GM23248 (cell line): ENCODE measurements around the gene RBM5. TPM values are rescaled to one million over a fixed set of nuclear protein-coding genes. Genes with fewer than 3 reads are reported as not detected.

Experiments used
- DNase-seq: peaks from one replicate; pipeline ENCODE4 v3.0.0-alpha.2; 2015
- H2AFZ ChIP-seq: fragments of 200-600 bp; sonication (generic); 2 replicates; pipeline ENCODE4 v1.6.1; 2016; ENCODE audit warnings: antibody characterized with exemption
- H3F3A ChIP-seq: fragments of 200-600 bp; sonication (generic); 2 replicates; pipeline ENCODE4 v1.6.1; 2016; ENCODE audit warnings: mild to moderate bottlenecking, antibody characterized with exemption, mixed run types; ENCODE audit not compliant: insufficient read depth
- H3K27ac ChIP-seq: fragments of 200-600 bp; sonication (generic); 2 replicates; pipeline ENCODE4 v1.5.1; 2016; ENCODE audit warnings: mild to moderate bottlenecking
- H3K27me3 ChIP-seq: fragments of 200-600 bp; sonication (generic); replicated peaks from 2 replicates; pipeline ENCODE4 v1.6.1; 2016; ENCODE audit warnings: mild to moderate bottlenecking; ENCODE audit not compliant: insufficient read depth
- H3K36me3 ChIP-seq: fragments of 200-600 bp; sonication (generic); 2 replicates; pipeline ENCODE4 v1.6.1; 2016; ENCODE audit warnings: low read depth, mild to moderate bottlenecking
- H3K4me1 ChIP-seq: fragments of 200-600 bp; sonication (generic); 2 replicates; pipeline ENCODE4 v1.6.1; 2016; ENCODE audit warnings: mild to moderate bottlenecking; ENCODE audit not compliant: insufficient read depth
- H3K4me2 ChIP-seq: fragments of 200-600 bp; sonication (generic); one replicate; pipeline ENCODE4 v1.6.1; 2016; ENCODE audit warnings: mild to moderate bottlenecking; ENCODE audit not compliant: unreplicated experiment
- H3K4me3 ChIP-seq: fragments of 200-600 bp; sonication (generic); 2 replicates; pipeline ENCODE4 v1.5.1; 2016; ENCODE audit warnings: mild to moderate bottlenecking
- H3K79me2 ChIP-seq: fragments of 200-600 bp; sonication (generic); 2 replicates; pipeline ENCODE4 v1.6.1; 2016; ENCODE audit warnings: mild to moderate bottlenecking; ENCODE audit not compliant: insufficient read depth
- H3K9ac ChIP-seq: fragments of 200-600 bp; sonication (generic); 2 replicates; pipeline ENCODE4 v1.6.1; 2016; ENCODE audit warnings: mild to moderate bottlenecking
- H3K9me2 ChIP-seq: fragments of 200-600 bp; sonication (generic); 2 replicates; pipeline ENCODE4 v1.6.1; 2016; ENCODE audit warnings: mixed run types, mild to moderate bottlenecking, moderate library complexity; ENCODE audit not compliant: insufficient read depth
- H3K9me3 ChIP-seq: fragments of 200-600 bp; sonication (generic); one replicate; pipeline ENCODE4 v1.6.1; 2017; ENCODE audit warnings: low read depth
- H4K20me1 ChIP-seq: fragments of 200-600 bp; sonication (generic); 2 replicates; pipeline ENCODE4 v1.6.0; 2016; ENCODE audit not compliant: insufficient read depth
- EZH2 ChIP-seq: fragments of 200-600 bp; sonication (generic); IDR thresholded peaks from 2 replicates; pipeline ENCODE4 v1.6.1; 2018; ENCODE audit warnings: antibody characterized with exemption, mild to moderate bottlenecking; ENCODE audit not compliant: insufficient read depth, poor library complexity, severe bottlenecking
- EZH2phosphoT487 ChIP-seq: fragments of 200-600 bp; sonication (generic); IDR thresholded peaks from 2 replicates; pipeline ENCODE4 v1.6.1; 2018; ENCODE audit warnings: antibody characterized with exemption, moderate library complexity, mild to moderate bottlenecking, low read depth; ENCODE audit not compliant: insufficient read depth
- WGBS, 2 experiments: methylation state at CpG; one replicate each; pipeline ENCODE4 v1.1.6; 2015 to 2017; ENCODE audit warnings: low lambda C conversion rate in 2 of 2, low coverage in 1 of 2; ENCODE audit errors: missing lambda C conversion rate in 2 of 2; 5-methylcytosine and 5-hydroxymethylcytosine counted together
- in situ Hi-C: fragments of 300-500 bp; cut with MboI; formaldehyde crosslinking; loops from 2 replicates; pipeline ENCODE4 v1.15.0; 2020
- polyA plus RNA-seq: library from polyadenylated mRNA; unstranded; fragments of >200 nt; fragmentation: Nextera tagmentation; extraction: Ambion mirVana; gene quantifications from 2 replicates; pipeline ENCODE4 v1.2.1, GENCODE V29; 2016
- total RNA-seq: library from RNA; depleted of rRNA; stranded (reverse); fragments of >200 nt; shearing (Covaris generic); gene quantifications from 2 replicates; pipeline ENCODE4 v1.2.3, GENCODE V29; 2014

The RBM5 gene
- total and polyA plus RNA-seq, 2 experiments from 2014 or later = 55.0 to 86.1 TPM

- peaks cover 20% of the 10 kb centered on the region for H3F3A ChIP-seq
- no peaks in the 10 kb centered on the region for H3K9me2 ChIP-seq
- H2AFZ ChIP-seq = peak overlapping the region; percentile 99
- H3K4me3 ChIP-seq = peak overlapping the region; percentile 95
- H3K27me3 ChIP-seq = no peaks in the 10 kb centered on the region
- in situ Hi-C loops = no loop called here
- H3K4me2 ChIP-seq = peak overlapping the region; percentile 86
- peak overlapping the region; percentile 89 for H3K27ac ChIP-seq
- peaks cover 5% of the 10 kb centered on the region for H4K20me1 ChIP-seq
- DNase-seq = peak; percentile 74
- WGBS, 2 experiments = 0 to 1% methylated on average over 16 of the region's 16 CpGs
- H3K9me3 ChIP-seq = no peaks in the 10 kb centered on the region
- H3K79me2 ChIP-seq = peaks cover 62% of the 10 kb centered on the region
- H3K9ac ChIP-seq = peak overlapping the region; percentile 99
- H3K4me1 ChIP-seq = peaks cover 15% of the 10 kb centered on the region
- TF ChIP-seq EZH2 = no peak
- no peak for TF ChIP-seq EZH2phosphoT487
- H3K36me3 ChIP-seq = peaks cover 41% of the 10 kb centered on the region
Measured at GRCh38 chr3:50089609-50089945, 858 bp downstream of the RBM5 start.

- Histone ChIP-seq H3K36me3 (peaks cover 55% of the 10 kb centered on the region), H3K27me3 (no peaks in the 10 kb centered on the region)
Measured at GRCh38 chr3:50090984-50091383, 2.3 kb downstream of the RBM5 start.

GRCh38 chr3:50095352-50095998 is 6.8 kb downstream of the RBM5 start:
- Histone ChIP-seq H4K20me1 (peaks cover under 1% of the 10 kb centered on the region), H3K36me3 (peaks cover 90% of the 10 kb centered on the region)

More at GRCh38 chr3:50090984-50091383, 2.3 kb downstream of the RBM5 start:
- DNase-seq = no peak
- peak overlapping the region; percentile 86 for H3K4me2 ChIP-seq
- H3K27ac ChIP-seq = no peak overlapping the region
- no peak overlapping the region for H2AFZ ChIP-seq
- H3K9me3 ChIP-seq = no peaks in the 10 kb centered on the region
- in situ Hi-C loops = no loop called here
- peaks cover 34% of the 10 kb centered on the region for H3F3A ChIP-seq
- H3K9me2 ChIP-seq = no peaks in the 10 kb centered on the region
- peaks cover 5% of the 10 kb centered on the region for H4K20me1 ChIP-seq
- peaks cover 15% of the 10 kb centered on the region for H3K4me1 ChIP-seq
- H3K79me2 ChIP-seq = peaks cover 76% of the 10 kb centered on the region
- peak overlapping the region; percentile 99 for H3K9ac ChIP-seq
- TF ChIP-seq EZH2phosphoT487 (no peak), EZH2 (no peak)
- H3K4me3 ChIP-seq = peak overlapping the region; percentile 95

GRCh38 chr3:50100386-50100785 is 11.7 kb downstream of the RBM5 start:
- Histone ChIP-seq H3K9ac (no peak overlapping the region), H3K4me2 (no peak overlapping the region), H3K79me2 (peaks cover 88% of the 10 kb centered on the region), H3K9me3 (no peaks in the 10 kb centered on the region), H3K36me3 (peaks cover 93% of the 10 kb centered on the region), H4K20me1 (peaks cover 4% of the 10 kb centered on the region; the same call in 1 of the 2 replicates), H3F3A (peaks cover 52% of the 10 kb centered on the region), H3K4me1 (0 out of 2 replicates have a peak, but pooled peaks cover 11% of the 10 kb centered on the region), H3K4me3 (no peak overlapping the region), H3K27ac (no peak overlapping the region), H3K27me3 (no peaks in the 10 kb centered on the region), H3K9me2 (no peaks in the 10 kb centered on the region), H2AFZ (no peak overlapping the region)
- WGBS, 2 experiments = 88 to 93% methylated on average over 5 of the region's 5 CpGs
- TF ChIP-seq EZH2 (no peak), EZH2phosphoT487 (no peak)
- no peak for DNase-seq
- in situ Hi-C loops = no loop called here

More at GRCh38 chr3:50095352-50095998, 6.8 kb downstream of the RBM5 start:
- Histone ChIP-seq H2AFZ (no peak overlapping the region), H3K79me2 (peaks cover 96% of the 10 kb centered on the region), H3K27me3 (no peaks in the 10 kb centered on the region), H3K4me2 (no peak overlapping the region), H3K4me1 (peaks cover 15% of the 10 kb centered on the region), H3K27ac (peak overlapping the region; percentile 5), H3K9me3 (no peaks in the 10 kb centered on the region), H3K4me3 (no peak overlapping the region), H3K9me2 (no peaks in the 10 kb centered on the region), H3F3A (peaks cover 53% of the 10 kb centered on the region), H3K9ac (no peak overlapping the region)
- TF ChIP-seq EZH2 = no peak
- TF ChIP-seq EZH2phosphoT487 = no peak
- DNase-seq = peak; percentile 41
- in situ Hi-C loops = no loop called here
- WGBS, 2 experiments = 78 to 85% methylated on average over 5 of the region's 5 CpGs
